ENCODE measurements around the gene REXO2. TPM values are rescaled to one million over a fixed set of nuclear protein-coding genes. Genes with fewer than 3 reads are reported as not detected.

REXO2 gene
- total RNA-seq, 4 donors from 2014 or later: 64.9 to 131 (median 96.8) TPM

DNA sequence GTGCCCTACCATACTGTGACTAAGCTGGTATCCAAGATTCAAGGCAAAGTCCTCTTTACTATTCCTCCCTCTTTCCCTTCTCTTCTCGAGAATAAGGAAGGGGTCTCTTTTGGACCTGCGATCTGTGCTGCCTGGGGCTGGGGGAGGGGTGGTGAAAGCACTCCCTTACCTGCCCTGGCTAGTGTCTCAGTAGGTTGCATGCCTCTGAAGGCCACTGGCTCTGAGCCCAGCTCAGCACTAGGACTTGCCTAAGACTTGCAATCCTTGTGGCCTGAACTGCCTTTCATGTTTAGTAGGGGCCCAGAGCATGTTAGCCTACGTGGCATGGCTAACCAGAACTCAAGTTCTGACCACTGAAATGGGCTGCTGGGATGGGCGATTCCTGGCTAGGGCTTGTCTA lies 13.0 kb upstream of the REXO2 start:
- Histone ChIP-seq H3K27me3 (no peaks in the 10 kb centered on the region), H3K9me3 (peaks cover 0 to 5% (median 0%) of the 10 kb centered on the region in 4 donors), H3K27ac (no peak overlapping the region), H3K4me3 (no peak overlapping the region), H3K36me3 (peaks cover 0 to 11% (median 0%) of the 10 kb centered on the region in 3 donors), H3K4me1 (no peaks in the 10 kb centered on the region)
- TF ChIP-seq, protein P1, sequence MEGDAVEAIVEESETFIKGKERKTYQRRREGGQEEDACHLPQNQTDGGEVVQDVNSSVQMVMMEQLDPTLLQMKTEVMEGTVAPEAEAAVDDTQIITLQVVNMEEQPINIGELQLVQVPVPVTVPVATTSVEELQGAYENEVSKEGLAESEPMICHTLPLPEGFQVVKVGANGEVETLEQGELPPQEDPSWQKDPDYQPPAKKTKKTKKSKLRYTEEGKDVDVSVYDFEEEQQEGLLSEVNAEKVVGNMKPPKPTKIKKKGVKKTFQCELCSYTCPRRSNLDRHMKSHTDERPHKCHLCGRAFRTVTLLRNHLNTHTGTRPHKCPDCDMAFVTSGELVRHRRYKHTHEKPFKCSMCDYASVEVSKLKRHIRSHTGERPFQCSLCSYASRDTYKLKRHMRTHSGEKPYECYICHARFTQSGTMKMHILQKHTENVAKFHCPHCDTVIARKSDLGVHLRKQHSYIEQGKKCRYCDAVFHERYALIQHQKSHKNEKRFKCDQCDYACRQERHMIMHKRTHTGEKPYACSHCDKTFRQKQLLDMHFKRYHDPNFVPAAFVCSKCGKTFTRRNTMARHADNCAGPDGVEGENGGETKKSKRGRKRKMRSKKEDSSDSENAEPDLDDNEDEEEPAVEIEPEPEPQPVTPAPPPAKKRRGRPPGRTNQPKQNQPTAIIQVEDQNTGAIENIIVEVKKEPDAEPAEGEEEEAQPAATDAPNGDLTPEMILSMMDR (IDR thresholded peaks at IDR 0.05): no peak
- no peak for TF ChIP-seq POLR2A (IDR thresholded peaks at IDR 0.05)
- TF ChIP-seq EP300 (IDR thresholded peaks at IDR 0.05): no peak
- WGBS, 2 donors: 87 to 99% methylated on average over 4 of the region's 4 CpGs
- no peak for DNase-seq (ENCODE audit: low spot score in 2 of 2)

- no peak overlapping the region for H3K4me3 ChIP-seq
- H3K36me3 ChIP-seq: peaks cover 0 to 8% (median 0%) of the 10 kb centered on the region in 3 donors
- no peak overlapping the region for H3K27ac ChIP-seq
- H3K9me3 ChIP-seq: no peaks in the 10 kb centered on the region
- no peaks in the 10 kb centered on the region for H3K27me3 ChIP-seq
- TF ChIP-seq EP300 (IDR thresholded peaks at IDR 0.05) (no peak), POLR2A (IDR thresholded peaks at IDR 0.05) (no peak)
- TF ChIP-seq, protein P1 (IDR thresholded peaks at IDR 0.05): no peak
- no peaks in the 10 kb centered on the region for H3K4me1 ChIP-seq
- DNase-seq (ENCODE audit: low spot score in 2 of 2): no peak
These were observed 9.0 kb upstream of the REXO2 start for GRCh38 chr11:114430290-114430689.

DNA sequence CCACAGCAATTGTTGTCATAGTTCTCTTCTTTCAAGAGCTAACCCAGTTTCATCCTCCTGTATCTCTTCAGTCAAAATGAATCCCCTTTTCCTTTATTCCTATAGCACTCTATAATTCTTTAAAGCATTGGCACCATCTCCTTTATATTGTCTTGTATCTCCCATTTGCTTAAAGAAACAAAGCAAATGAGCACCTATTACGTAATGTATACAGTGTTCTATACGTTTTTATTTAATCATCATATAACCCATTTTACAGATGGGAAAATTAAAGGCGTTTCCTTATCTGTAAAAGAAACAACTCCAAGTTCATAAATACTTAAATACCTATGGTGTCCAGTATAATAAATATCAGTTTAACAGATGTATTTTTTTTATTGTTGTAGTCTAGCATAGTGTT lies 6.4 kb upstream of the REXO2 start:
- no peak for DNase-seq (ENCODE audit: low spot score in 2 of 2)
- 94% methylated on average over 3 of the region's 3 CpGs for WGBS, 2 donors
- TF ChIP-seq, protein P1 (IDR thresholded peaks at IDR 0.05): no peak
- TF ChIP-seq EP300 (IDR thresholded peaks at IDR 0.05): no peak
- TF ChIP-seq POLR2A (IDR thresholded peaks at IDR 0.05): no peak
- Histone ChIP-seq H3K4me3 (no peak overlapping the region), H3K36me3 (no peaks in the 10 kb centered on the region), H3K4me1 (no peaks in the 10 kb centered on the region), H3K9me3 (no peaks in the 10 kb centered on the region), H3K27ac (no peak overlapping the region), H3K27me3 (no peaks in the 10 kb centered on the region)

- Histone ChIP-seq H3K27me3 (no peaks in the 10 kb centered on the region), H3K27ac (no peak overlapping the region), H3K4me3 (no peak overlapping the region), H3K4me1 (peaks cover 0 to 1% (median 0%) of the 10 kb centered on the region in 4 donors), H3K36me3 (no peaks in the 10 kb centered on the region), H3K9me3 (no peaks in the 10 kb centered on the region)
- TF ChIP-seq EP300 (IDR thresholded peaks at IDR 0.05) (no peak), POLR2A (IDR thresholded peaks at IDR 0.05) (no peak)
- TF ChIP-seq, protein P1 (IDR thresholded peaks at IDR 0.05): no peak
- DNase-seq (ENCODE audit: low spot score in 2 of 2): no peak
- WGBS, 2 donors: 92 to 94% methylated on average over 4 of the region's 4 CpGs
These were observed 5.9 kb upstream of the REXO2 start for GRCh38 chr11:114433376-114433775.

DNA sequence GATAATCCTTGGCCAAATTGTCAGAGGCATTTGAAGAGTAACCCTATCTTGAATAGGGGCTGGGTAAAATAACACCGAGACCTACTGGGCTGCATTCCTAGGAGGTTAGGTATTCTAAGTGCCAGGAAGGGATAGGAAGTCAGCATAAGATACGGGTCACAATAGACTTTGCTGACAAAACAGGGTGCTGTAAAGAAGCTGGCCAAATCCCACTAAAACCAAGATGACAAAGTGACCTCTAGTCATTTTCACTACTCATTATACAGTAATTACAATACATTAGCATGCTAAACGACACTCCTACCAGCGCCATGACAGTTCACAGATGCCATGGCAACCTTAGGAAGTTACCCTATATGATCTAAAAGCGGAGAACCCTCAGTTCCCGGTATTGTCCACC lies 964 bp upstream of the REXO2 start:
- 67 to 71% methylated on average over 6 of the region's 6 CpGs for WGBS, 2 donors
- H3K27ac ChIP-seq: no peak overlapping the region
- no peak overlapping the region for H3K4me3 ChIP-seq
- no peaks in the 10 kb centered on the region for H3K36me3 ChIP-seq
- H3K27me3 ChIP-seq: no peaks in the 10 kb centered on the region
- DNase-seq (ENCODE audit: low spot score in 2 of 2): no peak
- H3K9me3 ChIP-seq: no peaks in the 10 kb centered on the region
- H3K4me1 ChIP-seq: peaks cover 0 to 37% (median 12%) of the 10 kb centered on the region in 4 donors
- TF ChIP-seq, protein P1 (IDR thresholded peaks at IDR 0.05): no peak
